Measurements from ENCODE around the gene LRCOL1. TPM values are rescaled to one million over a fixed set of nuclear protein-coding genes. Genes with fewer than 3 reads are reported as not detected.

LRCOL1 gene
- total and polyA plus RNA-seq, 8 donors = 0.63 to 2.2 (median 1.4) TPM

DNA sequence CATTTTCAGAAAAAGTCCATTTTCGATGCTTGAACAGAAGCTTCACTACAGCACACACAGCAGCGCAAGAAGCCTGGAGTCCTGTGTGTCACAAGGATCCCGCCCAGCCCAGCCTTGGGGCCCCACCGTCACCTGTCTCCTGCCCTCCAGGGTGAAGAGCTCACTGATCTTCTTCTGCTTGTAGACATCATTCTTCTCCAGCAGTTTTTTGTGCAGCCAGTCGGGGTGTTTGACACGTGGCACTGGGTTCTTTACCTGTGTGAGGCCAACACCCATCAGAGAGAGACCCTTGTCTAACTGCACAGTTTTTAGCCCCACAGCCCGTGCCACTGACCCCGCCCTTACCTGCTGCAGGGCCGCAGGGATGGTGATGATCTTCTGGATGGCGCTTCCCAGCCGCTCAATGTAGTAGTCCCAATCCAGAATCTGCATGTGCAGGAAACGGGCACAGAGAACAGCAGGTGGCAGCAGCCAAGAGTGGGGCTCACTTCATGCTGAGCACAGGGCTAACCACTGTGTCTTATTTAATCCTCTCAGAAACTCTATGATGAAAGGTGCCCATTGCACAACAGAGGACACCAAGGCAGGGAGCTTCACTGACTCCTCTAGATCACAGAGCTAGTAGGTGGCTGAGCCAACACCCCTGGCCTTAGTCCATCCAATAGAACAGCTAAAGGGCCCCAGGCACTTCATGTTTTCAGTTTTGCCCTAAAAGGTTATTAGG lies 46.8 kb upstream of the LRCOL1 start:
- Histone ChIP-seq H3K4me3 (no peak overlapping the region), H3K27me3 (no peaks in the 10 kb centered on the region), H3K36me3 (peaks cover 0 to 94% of the 10 kb centered on the region in 2 donors), H3K27ac (no peak overlapping the region), H3K4me1 (no peaks in the 10 kb centered on the region), H3K9me3 (no peaks in the 10 kb centered on the region)
- intact Hi-C loops (cut with DNase I) = no loop called here
- TF ChIP-seq, protein P1, sequence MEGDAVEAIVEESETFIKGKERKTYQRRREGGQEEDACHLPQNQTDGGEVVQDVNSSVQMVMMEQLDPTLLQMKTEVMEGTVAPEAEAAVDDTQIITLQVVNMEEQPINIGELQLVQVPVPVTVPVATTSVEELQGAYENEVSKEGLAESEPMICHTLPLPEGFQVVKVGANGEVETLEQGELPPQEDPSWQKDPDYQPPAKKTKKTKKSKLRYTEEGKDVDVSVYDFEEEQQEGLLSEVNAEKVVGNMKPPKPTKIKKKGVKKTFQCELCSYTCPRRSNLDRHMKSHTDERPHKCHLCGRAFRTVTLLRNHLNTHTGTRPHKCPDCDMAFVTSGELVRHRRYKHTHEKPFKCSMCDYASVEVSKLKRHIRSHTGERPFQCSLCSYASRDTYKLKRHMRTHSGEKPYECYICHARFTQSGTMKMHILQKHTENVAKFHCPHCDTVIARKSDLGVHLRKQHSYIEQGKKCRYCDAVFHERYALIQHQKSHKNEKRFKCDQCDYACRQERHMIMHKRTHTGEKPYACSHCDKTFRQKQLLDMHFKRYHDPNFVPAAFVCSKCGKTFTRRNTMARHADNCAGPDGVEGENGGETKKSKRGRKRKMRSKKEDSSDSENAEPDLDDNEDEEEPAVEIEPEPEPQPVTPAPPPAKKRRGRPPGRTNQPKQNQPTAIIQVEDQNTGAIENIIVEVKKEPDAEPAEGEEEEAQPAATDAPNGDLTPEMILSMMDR (IDR thresholded peaks at IDR 0.05) = no peak
- ATAC-seq (no peak), DNase-seq (peak in 1 of 4 donors; percentile 37)

DNA sequence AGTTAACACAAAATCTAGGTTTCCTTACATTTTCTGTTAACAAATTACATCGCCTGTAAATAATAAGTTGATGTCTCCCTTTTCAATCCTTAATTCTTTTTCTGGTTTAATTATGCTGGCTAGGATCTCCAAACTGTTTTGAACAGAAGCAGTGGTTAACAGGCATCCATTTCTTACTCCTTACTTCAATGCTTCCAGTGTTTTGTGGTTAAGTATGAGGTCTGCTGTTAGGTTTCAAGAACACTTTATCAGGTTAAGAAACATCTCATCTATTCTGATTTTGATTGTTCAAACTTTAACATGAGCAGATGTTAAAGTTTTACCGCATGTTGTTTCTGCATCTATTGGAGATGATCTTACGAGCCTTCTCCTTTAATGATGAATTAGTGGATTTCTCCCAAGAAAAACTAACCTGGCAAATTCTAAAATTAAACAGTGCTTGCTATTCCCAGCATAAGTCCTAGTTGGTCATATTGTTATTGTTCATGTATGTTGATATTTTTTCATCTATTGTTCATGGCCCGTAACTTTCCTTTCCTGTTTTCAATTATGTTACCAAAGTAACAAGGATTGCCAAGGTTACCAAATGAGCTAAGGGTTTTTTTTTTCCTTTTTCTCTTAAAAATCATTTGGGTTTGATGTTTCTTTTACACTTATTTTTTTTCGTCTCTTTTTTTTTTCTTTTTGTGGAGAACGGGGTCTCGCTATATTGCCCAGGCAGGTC lies 43.3 kb upstream of the LRCOL1 start:
- H3K9me3 ChIP-seq = no peaks in the 10 kb centered on the region
- ATAC-seq (no peak), DNase-seq (no peak)
- peaks cover 0 to 88% of the 10 kb centered on the region in 2 donors for H3K36me3 ChIP-seq
- TF ChIP-seq, protein P1 (IDR thresholded peaks at IDR 0.05) = no peak
- no peak overlapping the region for H3K4me3 ChIP-seq
- H3K27me3 ChIP-seq = no peaks in the 10 kb centered on the region
- intact Hi-C loops (cut with DNase I) = no loop called here
- H3K27ac ChIP-seq = no peak overlapping the region
- H3K4me1 ChIP-seq = no peaks in the 10 kb centered on the region

DNA sequence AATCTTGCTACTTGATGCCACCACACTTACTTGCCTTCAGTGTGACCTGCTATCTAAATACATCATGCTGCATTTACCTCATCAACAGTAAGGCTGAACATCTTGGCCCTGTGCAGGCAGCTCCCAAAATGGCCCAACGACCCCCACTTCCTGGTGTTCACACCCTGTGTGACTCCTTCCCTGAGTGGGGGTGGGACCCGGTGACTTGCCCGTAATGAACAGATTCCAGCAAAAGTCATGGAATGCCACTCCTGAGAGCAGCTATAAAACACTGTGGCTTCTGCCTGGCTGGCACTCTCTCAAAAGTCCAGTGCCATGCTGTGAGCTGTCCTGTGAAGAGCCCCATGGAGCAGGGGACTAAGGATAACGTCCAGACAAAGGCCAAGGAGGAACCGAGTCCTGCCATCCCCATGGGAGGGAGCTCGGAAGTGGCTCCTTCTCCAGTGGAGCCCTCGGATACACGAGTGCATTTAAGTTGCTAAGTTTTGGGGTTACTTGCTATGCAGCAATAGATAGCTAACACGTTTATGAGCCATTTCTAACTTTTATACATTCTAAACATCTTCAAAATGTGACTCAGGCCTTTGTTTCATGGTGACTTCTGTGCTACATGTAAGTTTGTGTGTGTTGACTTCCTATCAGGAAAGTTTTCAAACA lies 41.2 kb upstream of the LRCOL1 start:
- DNase-seq = peak in 1 of 4 donors; percentile 31
- no peak overlapping the region for H3K27ac ChIP-seq
- H3K4me1 ChIP-seq = no peaks in the 10 kb centered on the region
- H3K36me3 ChIP-seq = peaks cover 0 to 88% of the 10 kb centered on the region in 2 donors
- no peaks in the 10 kb centered on the region for H3K9me3 ChIP-seq
- no peak for ATAC-seq
- TF ChIP-seq, protein P1 (IDR thresholded peaks at IDR 0.05) = no peak
- no peaks in the 10 kb centered on the region for H3K27me3 ChIP-seq
- intact Hi-C loops (cut with DNase I) = no loop called here
- no peak overlapping the region for H3K4me3 ChIP-seq

DNA sequence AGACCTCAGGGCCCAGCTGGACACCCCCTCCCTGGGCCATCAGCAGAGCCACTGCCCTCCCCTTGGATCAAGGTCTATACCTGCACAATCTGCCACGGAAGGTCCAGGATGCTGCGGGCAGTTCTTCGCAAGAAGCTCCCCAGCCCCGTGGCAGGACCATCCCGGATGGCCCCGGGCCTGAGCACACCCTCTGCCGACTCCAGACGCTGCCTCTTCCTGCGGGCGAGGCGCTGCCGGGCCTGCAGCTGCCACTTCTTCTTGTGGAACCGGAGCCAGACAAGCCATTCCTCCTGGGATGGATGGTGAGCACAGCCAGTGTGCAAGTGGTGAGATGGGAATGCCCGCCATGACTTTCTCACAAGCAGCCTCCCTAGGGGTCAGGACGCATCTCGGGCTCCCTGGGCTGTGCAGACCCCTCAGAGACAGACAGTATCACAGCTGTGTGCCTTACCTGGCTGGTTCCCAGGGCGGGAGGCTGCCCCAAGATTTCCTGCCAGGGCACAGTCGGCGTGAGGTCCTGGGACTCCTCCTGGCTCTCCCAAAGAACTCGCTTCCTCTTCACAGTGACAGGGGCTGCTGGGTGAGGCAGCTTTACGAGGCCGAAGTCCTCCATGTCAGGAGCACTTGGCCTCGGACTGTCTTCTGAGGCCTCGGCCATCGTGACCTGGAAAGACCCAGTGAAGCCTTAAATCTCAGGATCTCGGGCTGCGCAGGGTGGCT lies 39.0 kb upstream of the LRCOL1 start:
- Histone ChIP-seq H3K27ac (no peak overlapping the region), H3K36me3 (peaks cover 0 to 82% of the 10 kb centered on the region in 2 donors)
- no peak for ATAC-seq

More for the DNA sequence above, 39.0 kb upstream of the LRCOL1 start:
- no peaks in the 10 kb centered on the region for H3K27me3 ChIP-seq
- no peak overlapping the region for H3K4me3 ChIP-seq
- no peaks in the 10 kb centered on the region for H3K4me1 ChIP-seq
- H3K9me3 ChIP-seq = no peaks in the 10 kb centered on the region
- intact Hi-C loops (cut with DNase I) = no loop called here
- TF ChIP-seq, protein P1 (IDR thresholded peaks at IDR 0.05) = no peak
- DNase-seq = peak in 1 of 4 donors; percentile 53

Measured in left lung (tissue), 10 donors.